Common myeloid progenitor, CD34-positive (primary cell): ENCODE data around the gene ZNF593OS.

Experiments used
- CTCF ChIA-PET: fragments of 350-600 bp; sonication (Branson Sonifier 250); formaldehyde crosslinking; loops from one replicate; lab custom pipeline; 2021; ENCODE audit warnings: antibody characterized with exemption; lab: Charles Lee
- POLR2A ChIA-PET: fragments of 350-600 bp; sonication (Branson Sonifier 250); formaldehyde crosslinking; loops from one replicate; lab custom pipeline; 2021; ENCODE audit warnings: antibody characterized with exemption; lab: Charles Lee
- DNase-seq, 3 donors: peaks; one replicate each; pipeline versions ENCODE4 v3.0.0 to v3.0.0-alpha.2; 2013
- H3K27ac ChIP-seq, 2 experiments: 1 replicate in 1 of 2; 2 replicates in 1 of 2; pipeline ENCODE4 v1.7.0; 2013; ENCODE audit warnings: inconsistent platforms in 2 of 2, low read length in 2 of 2, mild to moderate bottlenecking in 2 of 2, low read depth in 1 of 2, moderate library complexity in 1 of 2; ENCODE audit not compliant: severe bottlenecking in 2 of 2, insufficient read depth in 1 of 2, poor library complexity in 1 of 2
- H3K27me3 ChIP-seq, 5 experiments: replicated peaks in 2 of 5; 1 replicate in 3 of 5; 2 replicates in 2 of 5; pipeline versions ENCODE4 v1.6.1 to v1.7.0; 2013; ENCODE audit warnings: low read length in 4 of 5, mild to moderate bottlenecking in 2 of 5, moderate library complexity in 2 of 5, inconsistent platforms in 1 of 5; ENCODE audit not compliant: insufficient read depth in 5 of 5, control insufficient read depth in 4 of 5
- H3K36me3 ChIP-seq, 4 experiments: 1 replicate in 2 of 4; 2 replicates in 2 of 4; pipeline versions ENCODE4 v1.6.1 to v1.7.0; 2013; ENCODE audit warnings: low read length in 3 of 4, control low read depth in 1 of 4, mild to moderate bottlenecking in 1 of 4; ENCODE audit not compliant: control insufficient read depth in 4 of 4, insufficient read depth in 4 of 4
- H3K4me1 ChIP-seq, 4 experiments: 1 replicate in 3 of 4; 2 replicates in 1 of 4; pipeline versions ENCODE4 v1.6.1 to v1.7.1; 2013; ENCODE audit warnings: low read length in 3 of 4, mild to moderate bottlenecking in 3 of 4, control low read depth in 1 of 4, inconsistent platforms in 1 of 4, moderate library complexity in 1 of 4; ENCODE audit not compliant: control insufficient read depth in 4 of 4, insufficient read depth in 4 of 4; ENCODE audit errors: control extremely low read depth in 1 of 4
- H3K4me3 ChIP-seq, 7 experiments: 1 replicate in 4 of 7; 2 replicates in 3 of 7; pipeline versions ENCODE4 v1.5.1 to v1.7.0; 2013; ENCODE audit warnings: mild to moderate bottlenecking in 7 of 7, low read length in 6 of 7, moderate library complexity in 6 of 7, inconsistent platforms in 2 of 7, low read depth in 2 of 7, control low read depth in 1 of 7; ENCODE audit not compliant: insufficient read depth in 4 of 7, control insufficient read depth in 1 of 7; ENCODE audit errors: extremely low read depth in 1 of 7
- H3K9me3 ChIP-seq, 5 experiments: 1 replicate in 4 of 5; 2 replicates in 1 of 5; pipeline versions ENCODE4 v1.6.1 to v1.7.1; 2013; ENCODE audit warnings: low read length in 4 of 5, mild to moderate bottlenecking in 2 of 5, inconsistent platforms in 1 of 5, low read depth in 1 of 5, moderate library complexity in 1 of 5; ENCODE audit not compliant: control insufficient read depth in 4 of 5, insufficient read depth in 2 of 5; ENCODE audit errors: control extremely low read depth in 1 of 5
- WGBS: methylation state at CpG from one replicate; pipeline ENCODE4 v1.1.5; 2013; ENCODE audit not compliant: insufficient coverage; 5-methylcytosine and 5-hydroxymethylcytosine counted together

The ZNF593OS gene

GRCh38 chr1:26161415-26162219 is 10.0 kb downstream of the ZNF593OS start:
- POLR2A ChIA-PET = no interaction called here
- DNase-seq = peak; percentile 48 to 75 (median 60)
- Histone ChIP-seq H3K9me3 (no peaks in the 10 kb centered on the region), H3K27me3 (peaks cover 0 to 22% (median 11%) of the 10 kb centered on the region in 5 experiments), H3K36me3 (no peaks in the 10 kb centered on the region), H3K27ac (peak overlapping the region in 1 of 2 experiments; percentile 5), H3K4me1 (peaks cover 0 to 60% (median 43%) of the 10 kb centered on the region in 4 experiments), H3K4me3 (peak overlapping the region; percentile 46 to 74 (median 64))
- 6% methylated on average over 76 of the region's 98 CpGs for WGBS
- CTCF ChIA-PET = interaction anchor here (1.1 to 3.0 kb wide), 7 partner anchors 8 to 58 kb away, joined by 3 to 13 read pairs (median 4); partner anchors contain the start of gene ZNF593

DNA sequence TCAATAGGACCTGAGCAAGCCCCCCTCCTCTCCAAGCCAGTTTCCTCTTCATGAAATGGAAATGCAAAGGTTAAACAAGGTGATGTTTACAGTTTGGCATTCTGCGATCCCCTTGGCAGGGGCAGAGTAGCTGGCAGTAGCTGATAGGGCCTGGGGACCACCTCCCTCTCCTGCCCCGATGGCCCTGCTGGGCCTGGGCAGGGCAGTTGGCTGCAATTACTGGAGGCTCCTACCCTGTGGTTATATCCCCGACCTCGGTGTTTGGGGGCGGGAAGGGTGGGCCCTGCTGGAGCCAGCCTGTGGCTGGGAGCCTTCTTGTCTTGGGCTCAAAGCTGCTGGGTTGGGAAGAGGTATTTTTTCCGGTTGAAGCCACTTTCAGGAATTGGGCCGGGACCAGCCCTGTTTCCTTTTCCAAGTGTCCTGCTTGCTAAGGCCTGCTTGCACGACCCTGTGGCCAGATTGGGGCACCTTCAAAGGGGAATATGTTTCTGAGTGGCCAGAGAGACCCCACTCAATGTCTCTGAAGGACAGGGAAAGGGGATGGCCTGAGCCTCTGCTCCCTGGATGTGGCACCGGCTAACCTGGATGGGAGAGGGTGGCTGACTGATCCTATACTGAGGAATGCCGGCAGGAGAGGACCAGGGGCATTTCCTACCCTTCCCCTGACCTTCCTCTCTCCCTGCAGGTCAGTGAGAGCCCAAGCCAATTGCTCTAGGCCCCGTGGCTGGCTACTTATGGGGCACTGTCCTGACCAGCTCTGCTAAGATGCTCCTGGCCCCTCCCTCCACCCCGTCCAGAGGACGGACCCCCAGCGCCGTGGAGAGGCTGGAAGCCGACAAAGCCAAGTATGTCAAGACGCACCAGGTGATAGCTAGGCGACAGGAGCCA is 10.9 kb downstream of the ZNF593OS start:
- 73% methylated on average over 13 of the region's 18 CpGs for WGBS
- POLR2A ChIA-PET = no interaction called here
- peak in 1 of 3 donors; percentile 58 for DNase-seq
- H3K4me3 ChIP-seq = peak overlapping the region in 4 of 7 experiments; percentile 61 to 74 (median 69)
- CTCF ChIA-PET = interaction anchor here (0.8 to 3.0 kb wide), 5 partner anchors 9 to 58 kb away, joined by 3 to 13 read pairs (median 4); partner anchors contain the start of gene ZNF593
- no peaks in the 10 kb centered on the region for H3K9me3 ChIP-seq
- H3K27me3 ChIP-seq = peaks cover 0 to 30% (median 14%) of the 10 kb centered on the region in 5 experiments
- peak overlapping the region in 1 of 2 experiments; percentile 5 for H3K27ac ChIP-seq
- H3K4me1 ChIP-seq = peaks cover 0 to 68% (median 51%) of the 10 kb centered on the region in 4 experiments
- no peaks in the 10 kb centered on the region for H3K36me3 ChIP-seq

GRCh38 chr1:26159743-26160039 is 11.9 kb downstream of the ZNF593OS start:
- POLR2A ChIA-PET = interaction anchor here (0.5 kb wide), 1 partner anchor 34 kb away, joined by 3 read pairs; no protein-coding TSS in a partner anchor
- Histone ChIP-seq H3K36me3 (no peaks in the 10 kb centered on the region), H3K27ac (no peak overlapping the region), H3K4me1 (peaks cover 0 to 70% (median 60%) of the 10 kb centered on the region in 4 experiments), H3K9me3 (no peaks in the 10 kb centered on the region), H3K4me3 (no peak overlapping the region), H3K27me3 (peaks cover 0 to 37% (median 14%) of the 10 kb centered on the region in 5 experiments)
- CTCF ChIA-PET = no interaction called here
- no peak for DNase-seq
- WGBS = 70% methylated on average over 3 of the region's 4 CpGs

DNA sequence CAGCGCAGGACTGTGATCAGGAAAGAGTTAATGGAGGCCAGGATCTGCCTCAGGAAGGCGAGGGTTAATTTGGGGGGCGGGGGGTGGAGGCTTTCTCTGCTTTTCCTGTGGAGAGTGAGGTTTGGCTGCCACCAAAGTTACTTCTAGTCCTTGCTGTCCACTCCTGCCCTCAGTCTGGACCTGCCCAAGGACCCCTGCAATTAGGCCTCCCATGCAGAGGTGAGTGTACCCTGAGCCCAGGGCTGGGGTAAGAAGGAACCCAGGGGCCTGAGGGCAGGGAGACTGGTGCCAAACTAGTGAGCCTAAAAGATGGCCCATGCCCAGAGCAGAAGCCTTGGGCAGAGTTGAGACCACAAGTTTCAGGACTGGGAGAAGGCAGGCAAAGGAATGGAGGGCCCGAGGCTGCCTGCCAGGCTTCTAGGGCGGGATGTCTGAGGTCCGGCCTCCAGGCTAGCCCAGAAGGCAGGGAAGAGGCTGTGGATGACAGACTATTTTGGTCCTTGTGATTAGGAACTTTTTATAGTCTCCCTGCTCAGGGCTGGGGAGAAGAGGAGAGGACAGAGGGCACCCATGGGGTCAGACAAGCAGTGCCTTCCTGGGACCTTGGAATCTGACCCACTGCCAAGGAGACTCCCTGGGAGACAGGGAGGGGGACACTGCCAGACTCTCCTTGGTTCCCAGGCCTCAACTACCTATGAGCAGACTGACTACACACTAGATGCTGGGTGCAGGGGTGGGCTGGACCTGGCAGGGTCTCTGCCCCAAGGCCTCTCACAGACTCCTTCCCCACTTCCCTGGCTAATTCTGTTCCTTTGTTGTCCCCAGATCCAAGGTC is 12.5 kb downstream of the ZNF593OS start, which contains the start of gene FAM110D:
TSS of gene FAM110D (plus strand) at position 172 of the 835 bp plus-strand sequence. CDS start 2,213 bp downstream, outside the sequence.
- POLR2A ChIA-PET = no interaction called here
- H3K27ac ChIP-seq = no peak within 1 kb of the TSS
- 54% methylated on average over 6 of the region's 6 CpGs for WGBS
- H3K4me3 ChIP-seq = peak within 1 kb of the TSS in 1 of 7 experiments; percentile 52
- CTCF ChIA-PET = interaction anchor here (5.7 kb wide), 1 partner anchor 12 kb away, joined by 56 read pairs; no protein-coding TSS in a partner anchor
- DNase-seq = no peak
- H3K4me1 ChIP-seq = peaks cover 0 to 67% (median 57%) of the 10 kb centered on the region in 4 experiments
- no peaks in the 10 kb centered on the region for H3K9me3 ChIP-seq
- H3K27me3 ChIP-seq = peaks cover 0 to 38% (median 14%) of the 10 kb centered on the region in 5 experiments
- no peaks in the 10 kb centered on the region for H3K36me3 ChIP-seq

GRCh38 chr1:26158271-26158907 is 13.2 kb downstream of the ZNF593OS start:
- H3K27me3 ChIP-seq = peaks cover 0 to 38% (median 14%) of the 10 kb centered on the region in 5 experiments
- no peak overlapping the region for H3K27ac ChIP-seq
- ChIA-PET CTCF (interaction anchor here (2.3 to 5.7 kb wide), 2 partner anchors 12 to 56 kb away, joined by 9 to 56 read pairs; no protein-coding TSS in a partner anchor), POLR2A (interaction anchor here (1.1 kb wide), 1 partner anchor 11 kb away, joined by 3 read pairs; the partner anchor contains the start of gene ZNF593)
- peaks cover 0 to 61% (median 52%) of the 10 kb centered on the region in 4 experiments for H3K4me1 ChIP-seq
- no peaks in the 10 kb centered on the region for H3K9me3 ChIP-seq
- DNase-seq = no peak
- no peaks in the 10 kb centered on the region for H3K36me3 ChIP-seq
- WGBS = 87% methylated on average over 5 of the region's 5 CpGs
- H3K4me3 ChIP-seq = no peak overlapping the region
